SK-N-SH treated with all-trans-retinoic acid at 6 μM for 48 hours (cell line): ENCODE results near the gene EPS8.

Experiments used
- ARNTL ChIP-seq: fragments of 450-650 bp; formaldehyde crosslinking; IDR thresholded peaks from 2 replicates; pipeline ENCODE4 v1.5.0; 2020; ENCODE audit warnings: low read depth, mild to moderate bottlenecking, moderate library complexity, borderline replicate concordance
- CREB5 ChIP-seq: fragments of 250-450 bp; sonication (Bioruptor Pico); IDR thresholded peaks from 2 replicates; pipeline ENCODE4 v1.5.1; 2020; ENCODE audit warnings: low read depth, mild to moderate bottlenecking, moderate library complexity
- CSDC2 ChIP-seq: fragments of 250-450 bp; sonication (Bioruptor Pico); IDR thresholded peaks from 2 replicates; pipeline ENCODE4 v1.5.0; 2020; ENCODE audit warnings: mild to moderate bottlenecking, moderate library complexity
- PATZ1 ChIP-seq: fragments of 250-450 bp; sonication (Bioruptor Pico); IDR thresholded peaks from 2 replicates; pipeline ENCODE4 v1.8.0; 2020; ENCODE audit warnings: mild to moderate bottlenecking, moderate library complexity, borderline replicate concordance
- RARB ChIP-seq: fragments of 250-450 bp; sonication (Bioruptor Pico); IDR thresholded peaks from 2 replicates; pipeline ENCODE4 v1.8.0; 2021; ENCODE audit warnings: mild to moderate bottlenecking, moderate library complexity
- TCF4 ChIP-seq: fragments of 250-450 bp; sonication (Bioruptor Pico); IDR thresholded peaks from 2 replicates; pipeline ENCODE4 v1.8.0; 2021; ENCODE audit warnings: mild to moderate bottlenecking, moderate library complexity, borderline replicate concordance
- ZC3H10 ChIP-seq: fragments of 250-450 bp; sonication (Bioruptor Pico); IDR thresholded peaks from 2 replicates; pipeline ENCODE4 v1.5.1; 2021; ENCODE audit warnings: mild to moderate bottlenecking, moderate library complexity
- ZFP3 ChIP-seq: fragments of 250-450 bp; sonication (Bioruptor Pico); IDR thresholded peaks from 2 replicates; pipeline ENCODE4 v1.5.0; 2020; ENCODE audit warnings: mild to moderate bottlenecking, moderate library complexity
- ZFP30 ChIP-seq: fragments of 450-650 bp; formaldehyde crosslinking; IDR thresholded peaks from 2 replicates; pipeline ENCODE4 v1.5.0; 2022; ENCODE audit warnings: mild to moderate bottlenecking, moderate library complexity
- ZNF565 ChIP-seq: fragments of 450-650 bp; formaldehyde crosslinking; conservative IDR thresholded peaks from 2 replicates; pipeline ENCODE4 v1.5.0; 2020; ENCODE audit warnings: low read depth, mild to moderate bottlenecking, moderate library complexity
- ZNF70 ChIP-seq: fragments of 450-650 bp; formaldehyde crosslinking; IDR thresholded peaks from 2 replicates; pipeline ENCODE4 v1.5.0; 2020; ENCODE audit warnings: mild to moderate bottlenecking, moderate library complexity

- no peak for TF ChIP-seq RARB (CRISPR knock-in tag)
- no peak for TF ChIP-seq ARNTL (CRISPR knock-in tag)
- no peak for TF ChIP-seq ZFP30
- no peak for TF ChIP-seq TCF4 (CRISPR knock-in tag)
- TF ChIP-seq ZC3H10 (CRISPR knock-in tag), result no peak
- no peak for TF ChIP-seq ZNF565 (CRISPR knock-in tag)
- TF ChIP-seq CSDC2, result no peak
- TF ChIP-seq CREB5 (CRISPR knock-in tag), result no peak
- TF ChIP-seq PATZ1, result no peak
- no peak for TF ChIP-seq ZNF70
- no peak for TF ChIP-seq ZFP3 (CRISPR knock-in tag)
Measured at GRCh38 chr12:15700595-15700994, 88.6 kb downstream of the EPS8 start.
